Panc1 (cell line): ENCODE results near the gene PIK3AP1.

ENCODE experiments used
- CTCF ChIP-seq: fragments of 450-650 bp; IDR thresholded peaks from 2 replicates; pipeline ENCODE4 v1.5.1; 2017; ENCODE audit warnings: mild to moderate bottlenecking
- POLR2AphosphoS5 ChIP-seq: IDR thresholded peaks from 2 replicates; pipeline ENCODE4 v1.6.1; 2012; ENCODE audit warnings: mild to moderate bottlenecking, low read depth, low read length, moderate library complexity
- REST ChIP-seq, 2 experiments: IDR thresholded peaks; 2 replicates each; pipeline ENCODE4 v1.6.1; 2011 to 2012; ENCODE audit warnings: low read depth in 2 of 2, control low read depth in 1 of 2, low read length in 1 of 2, mild to moderate bottlenecking in 1 of 2, moderate library complexity in 1 of 2; ENCODE audit not compliant: insufficient read depth in 1 of 2

- TF ChIP-seq POLR2AphosphoS5 (no peak), REST (IDR thresholded peaks at IDR 0.05; ENCODE audit: insufficient read depth in 1 of 2, low read depth in 2 of 2, low read length in 1 of 2) (no peak), CTCF (no peak)
Measured at GRCh38 chr10:96705134-96705533, 15.2 kb downstream of the PIK3AP1 start.
